Muscle of arm (tissue), 12 donors: ENCODE data around the gene TNNI3. TPM values are rescaled to one million over a fixed set of nuclear protein-coding genes. Genes with fewer than 3 reads are reported as not detected.
"Not testable (repeated sequence)": the region's sequence is repeated elsewhere in the genome, so short reads cannot be mapped to it uniquely, and the experiment has no call there.

ENCODE experiments used
- DNase-seq: peaks from one replicate; pipeline ENCODE4 v3.0.0-alpha.2; 2013
- polyA plus RNA-seq, 12 donors: library from polyadenylated mRNA; unstranded; fragments of 120-200 nt; gene quantifications; one replicate each; pipeline ENCODE4 v1.2.1, GENCODE V29; 2013; ENCODE audit not compliant: insufficient read length in 12 of 12

TNNI3 gene
- polyA plus RNA-seq, 12 donors: 1.5 to 3.8 (median 2.3) TPM; not detected in 2

- no peak for DNase-seq
These were observed 42.0 kb downstream of the TNNI3 start for GRCh38 chr19:55115446-55116065.

GRCh38 chr19:55114566-55115145 is 42.9 kb downstream of the TNNI3 start:
- no peak for DNase-seq

DNA sequence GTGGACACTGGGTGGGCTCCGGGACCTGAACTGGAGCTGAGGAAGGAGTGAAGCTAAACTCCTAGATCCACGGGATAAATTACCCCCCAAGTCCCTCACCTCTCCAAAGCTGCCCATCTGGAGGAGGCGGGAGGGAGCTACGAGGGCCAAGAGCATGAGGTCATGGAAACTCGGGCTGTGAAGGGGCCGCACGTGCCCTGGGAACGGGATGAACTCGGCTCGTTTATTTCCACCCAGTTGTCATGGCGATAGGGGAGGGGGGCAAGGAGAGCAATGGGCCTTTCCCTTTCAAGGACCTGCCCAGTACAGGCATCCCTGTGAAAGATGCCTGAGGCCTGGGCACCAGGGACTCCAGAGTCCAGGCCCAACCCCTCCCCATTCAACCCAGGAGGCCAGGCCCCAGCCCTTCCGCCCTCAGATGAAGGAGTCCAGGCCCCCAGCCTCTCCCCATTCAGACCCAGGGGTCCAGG is 43.9 kb downstream of the TNNI3 start:
- DNase-seq: peak; percentile 97

DNA sequence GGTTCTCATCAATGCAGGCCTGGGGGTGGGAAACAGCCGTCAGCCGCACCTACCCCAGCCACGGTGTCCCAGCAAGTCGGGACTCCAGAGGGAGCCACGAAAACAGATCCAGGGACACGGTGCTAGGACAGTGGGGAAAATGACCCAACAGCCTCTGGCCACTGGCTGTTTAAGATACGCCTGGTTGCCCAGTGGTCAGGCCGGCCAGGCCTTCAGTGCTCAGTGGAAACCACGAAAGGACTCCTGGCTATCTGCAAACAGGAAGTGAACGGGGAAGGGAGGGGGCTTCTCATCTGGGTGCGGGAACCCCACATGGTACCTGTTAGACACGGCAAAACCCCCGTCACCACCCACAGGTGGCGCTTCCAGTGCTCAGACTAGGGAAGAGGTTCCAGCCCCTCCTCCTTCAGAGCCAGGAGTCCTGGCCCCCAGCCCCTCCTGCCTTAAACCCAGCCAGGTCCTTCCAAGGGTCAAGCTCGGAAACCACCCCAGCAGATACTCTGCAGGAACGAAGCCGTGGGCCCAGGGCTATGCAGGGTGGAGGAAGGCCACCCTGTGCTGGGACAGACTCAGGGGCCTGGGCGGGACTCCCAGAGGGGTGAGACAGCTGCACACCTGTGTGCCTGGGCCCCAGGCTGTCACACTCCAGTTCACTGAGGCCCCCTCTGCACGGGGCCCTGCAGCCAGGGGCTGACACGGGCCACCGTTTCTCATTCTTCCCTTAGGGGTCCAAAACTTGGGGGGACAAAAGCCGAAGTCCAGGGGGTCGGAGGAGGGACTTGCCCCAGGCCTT is 44.6 kb downstream of the TNNI3 start:
- no peak for DNase-seq

GRCh38 chr19:55112246-55112776 is 45.2 kb downstream of the TNNI3 start:
- no peak for DNase-seq

GRCh38 chr19:55111238-55111831 is 46.2 kb downstream of the TNNI3 start:
- DNase-seq: no peak

DNA sequence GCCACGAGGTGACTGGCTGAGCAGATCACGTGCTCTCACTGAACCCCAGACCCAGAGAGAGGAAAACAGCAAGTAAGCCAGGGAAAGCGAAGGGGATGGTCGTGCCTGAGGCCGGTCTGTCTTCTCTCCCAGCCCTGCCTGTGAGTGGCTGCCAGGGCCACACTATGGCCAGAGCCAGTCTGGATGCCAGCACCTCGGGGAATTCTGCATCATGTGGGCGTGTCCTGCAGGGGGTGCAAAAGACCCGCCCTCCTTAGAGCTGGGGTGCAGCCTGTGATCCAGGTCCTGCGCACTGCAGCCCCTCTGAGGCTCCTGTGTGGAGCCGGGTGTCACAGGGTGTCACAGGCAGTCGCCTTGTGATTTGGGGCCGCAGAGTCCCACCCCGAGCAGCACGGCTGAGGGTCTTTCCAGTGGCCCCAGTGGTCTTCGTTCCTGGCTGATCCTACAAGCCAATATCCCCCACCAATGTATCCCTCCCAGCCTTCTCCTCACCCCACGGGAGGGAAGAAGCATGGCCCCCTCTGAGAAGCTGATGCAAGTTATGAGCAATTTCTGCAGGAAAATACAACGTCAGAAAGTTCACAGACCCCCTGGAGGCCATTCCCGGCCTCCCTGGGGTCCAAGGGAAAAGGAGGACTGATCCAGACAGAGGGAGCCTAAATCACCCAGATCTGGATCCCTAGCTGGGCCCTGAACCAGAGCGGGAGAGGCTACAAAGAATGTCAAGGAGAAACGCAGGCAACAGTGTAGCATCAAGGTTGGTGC is 47.8 kb downstream of the TNNI3 start:
- DNase-seq: no peak

- DNase-seq: not testable (repeated sequence)
These were observed 50.3 kb downstream of the TNNI3 start for GRCh38 chr19:55107252-55107651.

DNA sequence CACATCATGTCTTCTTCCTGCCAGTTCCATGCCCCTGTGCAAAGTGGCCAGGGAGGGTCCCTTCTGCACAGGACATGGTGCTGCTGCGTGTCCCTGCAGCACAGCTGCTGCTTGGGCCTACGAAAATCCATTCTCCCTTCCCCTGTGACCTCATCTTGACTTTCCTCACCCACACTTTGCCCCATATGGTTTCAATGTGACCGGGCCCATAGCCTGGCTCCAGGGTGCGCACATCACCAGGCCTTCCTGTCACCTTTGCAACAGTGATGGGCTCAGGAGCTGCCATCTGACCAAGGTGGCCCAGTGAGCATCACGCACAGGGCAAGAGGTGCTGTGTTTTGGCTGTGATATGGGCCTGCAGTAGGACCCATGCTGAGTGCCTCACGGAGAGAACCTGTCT is 50.9 kb downstream of the TNNI3 start:
- DNase-seq: no peak

DNA sequence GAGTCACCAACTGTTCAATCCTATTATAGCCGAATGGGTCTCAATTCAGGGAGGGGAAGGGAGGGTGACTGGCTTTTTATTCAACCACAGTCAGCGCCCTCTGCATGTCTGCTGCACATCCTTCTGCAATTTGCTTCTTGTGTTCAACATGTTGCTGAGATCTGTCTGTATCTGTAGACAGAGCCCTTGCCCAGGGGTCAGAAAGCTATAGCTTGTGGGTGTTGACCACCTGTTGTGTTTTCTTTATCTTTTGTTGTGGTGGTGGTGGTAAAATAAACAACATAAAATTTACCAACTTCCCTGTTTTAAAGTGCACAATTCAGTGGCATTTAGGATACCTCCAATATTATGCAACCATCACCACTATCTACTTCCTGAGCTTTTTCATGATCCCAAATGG is 52.3 kb downstream of the TNNI3 start:
- no peak for DNase-seq

DNA sequence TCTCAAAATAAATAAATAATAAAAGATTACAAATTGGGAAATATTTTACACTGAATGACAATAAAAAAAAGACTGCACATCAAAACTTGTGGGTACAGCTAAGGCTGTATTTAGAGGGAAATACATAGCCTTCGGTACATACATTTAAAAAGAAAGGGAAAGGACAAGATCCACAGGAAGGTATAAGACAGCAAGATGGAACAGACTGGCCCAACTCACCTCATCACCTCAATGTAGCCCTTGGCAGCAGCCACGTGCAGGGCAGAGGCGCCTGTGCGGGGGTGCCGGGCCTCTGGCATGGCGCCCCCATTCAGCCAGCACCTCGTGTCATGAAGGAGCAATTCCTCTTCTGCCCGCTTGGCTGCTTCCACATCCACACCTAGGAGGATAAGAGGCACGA is 54.3 kb downstream of the TNNI3 start:
- DNase-seq: no peak

Other genes starting within 250 kb of the TNNI3 start
- under 1 TPM in 3 of 12 donors, not detected in 9; 0.10 to 0.57 (median 0.12) TPM for gene NLRP7, start 210.2 kb downstream of the TNNI3 start, polyA plus RNA-seq
- 1 to 10 TPM in 4 of 12 donors, under 1 TPM in 6, not detected in 2; 0.45 to 7.6 (median 0.80) TPM for gene NLRP2, start 191.4 kb downstream of the TNNI3 start, polyA plus RNA-seq
- under 1 TPM in 10 of 12 donors, not detected in 2; 0.08 to 0.58 (median 0.23) TPM for gene GP6, start 119.5 kb downstream of the TNNI3 start, polyA plus RNA-seq
- 10 to 100 TPM in 9 of 12 donors, 1 to 10 TPM in 2, not detected in 1; 7.6 to 22.8 (median 13.4) TPM for gene RDH13, start 94.6 kb downstream of the TNNI3 start, polyA plus RNA-seq
- gene EPS8L1, start 81.9 kb downstream of the TNNI3 start, polyA plus RNA-seq: 10 to 100 TPM in 3 of 12 donors, 1 to 10 TPM in 8, not detected in 1; 1.5 to 26.7 (median 4.4) TPM
- gene PPP1R12C, start 40.1 kb downstream of the TNNI3 start, polyA plus RNA-seq: 100 to 1,000 TPM in 1 of 12 donors, 10 to 100 TPM in 10, not detected in 1; 47.8 to 125 (median 69.4) TPM
- gene TNNT1, start 8.5 kb downstream of the TNNI3 start, polyA plus RNA-seq: 100 to 1,000 TPM in 11 of 12 donors, not detected in 1; 436 to 957 (median 725) TPM
- 1 to 10 TPM in 3 of 12 donors, under 1 TPM in 7, not detected in 2; 0.45 to 1.7 (median 0.66) TPM for gene DNAAF3, start 8.9 kb upstream of the TNNI3 start, polyA plus RNA-seq
- gene SYT5, start 22.6 kb upstream of the TNNI3 start, polyA plus RNA-seq: 1 to 10 TPM in 1 of 12 donors, under 1 TPM in 4, not detected in 7; 0.08 to 4.0 (median 0.29) TPM
- gene PTPRH, start 51.8 kb upstream of the TNNI3 start, polyA plus RNA-seq: 1 to 10 TPM in 1 of 12 donors, under 1 TPM in 9, not detected in 2; 0.05 to 4.1 (median 0.22) TPM
- gene TMEM86B, start 71.0 kb upstream of the TNNI3 start, polyA plus RNA-seq: 1 to 10 TPM in 11 of 12 donors, not detected in 1; 1.3 to 8.3 (median 2.6) TPM
- 10 to 100 TPM in 11 of 12 donors, not detected in 1; 21.5 to 45.8 (median 26.3) TPM for gene PPP6R1, start 101.3 kb upstream of the TNNI3 start, polyA plus RNA-seq
- 10 to 100 TPM in 11 of 12 donors, not detected in 1; 13.9 to 50.2 (median 19.1) TPM for gene HSPBP1, start 122.4 kb upstream of the TNNI3 start, polyA plus RNA-seq
- gene BRSK1, start 126.3 kb upstream of the TNNI3 start, polyA plus RNA-seq: 10 to 100 TPM in 2 of 12 donors, 1 to 10 TPM in 9, not detected in 1; 5.9 to 24.6 (median 6.9) TPM
- 1 to 10 TPM in 2 of 12 donors, under 1 TPM in 8, not detected in 2; 0.40 to 1.1 (median 0.71) TPM for gene TMEM150B, start 167.6 kb upstream of the TNNI3 start, polyA plus RNA-seq
- 10 to 100 TPM in 11 of 12 donors, not detected in 1; 11.9 to 59.4 (median 19.7) TPM for gene KMT5C, start 182.1 kb upstream of the TNNI3 start, polyA plus RNA-seq
- 10 to 100 TPM in 1 of 12 donors, 1 to 10 TPM in 1, under 1 TPM in 4, not detected in 6; 0.07 to 18.3 (median 0.50) TPM for gene COX6B2, start 197.0 kb upstream of the TNNI3 start, polyA plus RNA-seq
- gene GARIN5B, start 205.5 kb upstream of the TNNI3 start, polyA plus RNA-seq: under 1 TPM in 1 of 12 donors, not detected in 11; 0.07 TPM
- under 1 TPM in 10 of 12 donors, not detected in 2; 0.14 to 0.53 (median 0.30) TPM for gene IL11, start 212.7 kb upstream of the TNNI3 start, polyA plus RNA-seq
- under 1 TPM in 1 of 12 donors, not detected in 11; 0.58 TPM for gene TMEM190, start 219.1 kb upstream of the TNNI3 start, polyA plus RNA-seq
- gene TMEM238, start 226.6 kb upstream of the TNNI3 start, polyA plus RNA-seq: under 1 TPM in 3 of 12 donors, not detected in 9; 0.22 to 0.55 (median 0.35) TPM
- gene RPL28, start 228.2 kb upstream of the TNNI3 start, polyA plus RNA-seq: 1,000 to 10,000 TPM in 10 of 12 donors, 100 to 1,000 TPM in 1, not detected in 1; 796 to 2,808 (median 1,427) TPM